Right renal cortex interstitium (tissue), 3 donors: ENCODE data around the gene ALLC. TPM values are rescaled to one million over a fixed set of nuclear protein-coding genes. Genes with fewer than 3 reads are reported as not detected.
A peak's percentile ranks its signal among the peaks of the same experiment; 100 is the strongest.
"Not testable (repeated sequence)": the region's sequence is repeated elsewhere in the genome, so short reads cannot be mapped to it uniquely, and the experiment has no call there.

Experiments
- DNase-seq, 3 donors: peaks; one replicate each; pipeline ENCODE4 v3.0.0-alpha.2; 2013; ENCODE audit warnings: low read depth in 3 of 3, low spot score in 2 of 3
- polyA plus RNA-seq, 3 donors: library from polyadenylated mRNA; unstranded; fragments of 120-200 nt; gene quantifications; one replicate each; pipeline ENCODE4 v1.2.1, GENCODE V29; 2013; ENCODE audit not compliant: insufficient read length in 3 of 3

ALLC gene
- polyA plus RNA-seq, 3 donors, result not detected

GRCh38 chr2:3654011-3654410 lies 4.0 kb upstream of the ALLC start:
- no peak for DNase-seq

GRCh38 chr2:3654531-3655225 lies 3.3 kb upstream of the ALLC start:
- no peak for DNase-seq

- no peak for DNase-seq
Observed at GRCh38 chr2:3655871-3656761, 1.9 kb upstream of the ALLC start.

GRCh38 chr2:3656762-3657721 lies 958 bp upstream of the ALLC start:
- DNase-seq, result peak in 1 of 3 donors; percentile 21

- DNase-seq, result peak in 1 of 3 donors; percentile 19
Observed at GRCh38 chr2:3659447-3660432, 1.7 kb downstream of the ALLC start.

GRCh38 chr2:3660640-3661039 lies 2.6 kb downstream of the ALLC start:
- not testable (repeated sequence) for DNase-seq

- no peak for DNase-seq
Observed at GRCh38 chr2:3661149-3661660, 3.2 kb downstream of the ALLC start.

- DNase-seq, result no peak
Observed at GRCh38 chr2:3662239-3662638, 4.2 kb downstream of the ALLC start.

- DNase-seq, result no peak
Observed at GRCh38 chr2:3664118-3664517, 6.1 kb downstream of the ALLC start.

- no peak for DNase-seq
Observed at GRCh38 chr2:3664925-3665324, 6.9 kb downstream of the ALLC start.

- no peak for DNase-seq
Observed at GRCh38 chr2:3665886-3666612, 8.0 kb downstream of the ALLC start.

- DNase-seq, result no peak
Observed at GRCh38 chr2:3666613-3666975, 8.6 kb downstream of the ALLC start.

GRCh38 chr2:3667151-3667631 lies 9.2 kb downstream of the ALLC start:
- DNase-seq, result no peak

GRCh38 chr2:3669656-3670055 lies 11.7 kb downstream of the ALLC start:
- no peak for DNase-seq

- DNase-seq, result no peak
Observed at GRCh38 chr2:3670376-3670775, 12.4 kb downstream of the ALLC start.

- DNase-seq, result no peak
Observed at GRCh38 chr2:3670941-3671340, 12.9 kb downstream of the ALLC start.

- no peak for DNase-seq
Observed at GRCh38 chr2:3672861-3673678, 15.1 kb downstream of the ALLC start.
